Parathyroid adenoma (tissue), 2 donors: ENCODE results near the gene ANKRD37.

Experiments
- H2AFZ ChIP-seq: fragments of 300-600 bp; sonication (generic); one replicate; pipeline ENCODE4 v1.7.0; 2017; ENCODE audit warnings: antibody characterized with exemption, mild to moderate bottlenecking
- H3K27ac ChIP-seq: fragments of 300-600 bp; sonication (generic); one replicate; pipeline ENCODE4 v1.7.0; 2017
- H3K27me3 ChIP-seq: fragments of 300-600 bp; sonication (generic); one replicate; pipeline ENCODE4 v1.7.0; 2017; ENCODE audit warnings: low read length; ENCODE audit not compliant: control insufficient read depth, insufficient read depth
- H3K36me3 ChIP-seq: fragments of 300-600 bp; sonication (generic); one replicate; pipeline ENCODE4 v1.7.0; 2017; ENCODE audit warnings: low read length; ENCODE audit not compliant: control insufficient read depth, insufficient read depth
- H3K4me1 ChIP-seq: fragments of 300-600 bp; sonication (generic); one replicate; pipeline ENCODE4 v1.7.0; 2017; ENCODE audit warnings: control low read depth
- H3K4me2 ChIP-seq: fragments of 300-600 bp; sonication (generic); one replicate; pipeline ENCODE4 v1.7.0; 2017; ENCODE audit warnings: low read length
- H3K4me3 ChIP-seq: fragments of 300-600 bp; sonication (generic); one replicate; pipeline ENCODE4 v1.7.0; 2017; ENCODE audit warnings: low read depth, low read length
- H3K79me2 ChIP-seq: fragments of 300-600 bp; sonication (generic); one replicate; pipeline ENCODE4 v1.7.0; 2017; ENCODE audit warnings: control low read depth
- H3K9ac ChIP-seq: fragments of 300-600 bp; sonication (generic); one replicate; pipeline ENCODE4 v1.7.0; 2017; ENCODE audit warnings: mild to moderate bottlenecking
- H3K9me3 ChIP-seq: fragments of 300-600 bp; sonication (generic); one replicate; pipeline ENCODE4 v1.7.0; 2017; ENCODE audit warnings: low read length; ENCODE audit not compliant: control insufficient read depth
- CTCF ChIP-seq: fragments of 300-600 bp; sonication (generic); IDR thresholded peaks from one replicate; pipeline ENCODE4 v1.7.0; 2017; ENCODE audit warnings: antibody characterized with exemption, mild to moderate bottlenecking
- donor health status: primary hyperparathyroidism.

Gene ANKRD37

GRCh38 chr4:185378264-185378663 is 18.4 kb upstream of the ANKRD37 start:
- TF ChIP-seq CTCF, result no peak
- Histone ChIP-seq H3K9me3 (no peaks in the 10 kb centered on the region), H3K79me2 (no peaks in the 10 kb centered on the region), H3K4me2 (no peak overlapping the region), H3K27me3 (no peaks in the 10 kb centered on the region), H3K4me1 (no peaks in the 10 kb centered on the region), H3K27ac (no peak overlapping the region), H3K4me3 (no peak overlapping the region), H3K36me3 (no peaks in the 10 kb centered on the region), H2AFZ (no peak overlapping the region), H3K9ac (no peak overlapping the region)

DNA sequence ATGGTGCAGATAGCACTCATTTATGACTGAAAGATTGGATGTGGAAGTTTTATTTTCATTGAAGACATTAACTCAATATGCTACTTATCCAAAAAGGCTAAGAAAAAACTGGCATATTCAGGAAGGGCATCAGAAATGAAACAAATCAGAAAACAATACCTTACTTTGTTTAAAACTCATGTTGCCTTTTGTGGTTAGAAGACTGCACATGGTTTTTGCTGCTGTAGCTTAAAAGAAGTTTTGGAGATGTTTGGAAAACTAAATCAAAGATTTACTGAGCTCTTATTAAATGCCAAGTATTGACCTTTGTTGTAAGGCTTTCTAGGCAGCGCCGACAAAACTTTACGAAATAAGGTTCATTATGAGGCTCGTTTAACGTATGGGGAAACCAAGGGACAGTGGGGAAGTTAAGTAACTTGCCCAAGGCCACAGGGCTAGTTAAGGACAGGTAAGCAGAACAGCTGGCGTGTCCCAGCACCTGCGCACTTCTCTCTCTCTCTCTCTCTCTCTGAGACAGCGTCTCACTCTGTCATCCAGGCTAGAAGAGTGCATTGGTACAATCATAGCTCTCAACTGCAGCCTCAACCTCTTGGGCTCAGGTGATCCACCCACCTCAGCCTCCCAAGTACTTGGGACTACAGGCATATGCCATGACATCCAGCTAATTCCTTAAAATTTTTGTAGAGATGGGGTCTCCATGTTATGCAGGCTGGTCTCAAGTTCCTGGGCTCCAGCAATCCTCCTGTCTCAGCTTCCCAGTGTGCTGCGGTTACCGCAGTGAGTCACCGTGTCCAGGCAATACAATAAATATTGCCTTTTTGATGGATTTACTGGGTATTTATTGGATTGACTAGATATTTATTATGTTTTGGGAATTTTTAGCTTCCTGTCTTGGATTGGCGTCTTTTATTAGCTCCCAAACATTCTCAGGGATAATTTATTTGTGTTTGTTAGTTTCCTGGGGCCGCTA is 17.0 kb upstream of the ANKRD37 start:
- TF ChIP-seq CTCF, result no peak
- H3K4me1 ChIP-seq, result no peaks in the 10 kb centered on the region
- H3K4me2 ChIP-seq, result no peak overlapping the region
- no peak overlapping the region for H3K27ac ChIP-seq
- no peaks in the 10 kb centered on the region for H3K79me2 ChIP-seq
- H3K9me3 ChIP-seq, result no peaks in the 10 kb centered on the region
- no peak overlapping the region for H3K4me3 ChIP-seq
- no peak overlapping the region for H2AFZ ChIP-seq
- H3K9ac ChIP-seq, result no peak overlapping the region
- H3K27me3 ChIP-seq, result no peaks in the 10 kb centered on the region
- H3K36me3 ChIP-seq, result no peaks in the 10 kb centered on the region

GRCh38 chr4:185380320-185380719 is 16.3 kb upstream of the ANKRD37 start:
- Histone ChIP-seq H3K4me3 (no peak overlapping the region), H3K4me1 (no peaks in the 10 kb centered on the region), H3K4me2 (no peak overlapping the region), H3K9me3 (no peaks in the 10 kb centered on the region), H3K27ac (no peak overlapping the region), H2AFZ (no peak overlapping the region), H3K36me3 (no peaks in the 10 kb centered on the region), H3K79me2 (no peaks in the 10 kb centered on the region), H3K9ac (no peak overlapping the region), H3K27me3 (no peaks in the 10 kb centered on the region)
- TF ChIP-seq CTCF, result no peak

GRCh38 chr4:185381288-185382196 is 15.1 kb upstream of the ANKRD37 start:
- Histone ChIP-seq H3K9ac (no peak overlapping the region), H3K27me3 (no peaks in the 10 kb centered on the region), H3K4me1 (no peaks in the 10 kb centered on the region), H3K9me3 (no peaks in the 10 kb centered on the region), H2AFZ (no peak overlapping the region), H3K4me3 (no peak overlapping the region), H3K79me2 (no peaks in the 10 kb centered on the region), H3K27ac (no peak overlapping the region), H3K4me2 (no peak overlapping the region), H3K36me3 (no peaks in the 10 kb centered on the region)
- TF ChIP-seq CTCF, result no peak
